H9 (cell line): ENCODE measurements around the gene CETP. TPM values are rescaled to one million over a fixed set of nuclear protein-coding genes. Genes with fewer than 3 reads are reported as not detected.

ENCODE experiments used
- DNase-seq: peaks from one replicate; pipeline ENCODE4 v3.0.0-alpha.2; 2017
- H2AFZ ChIP-seq: one replicate; pipeline ENCODE4 v1.6.1; 2013; ENCODE audit warnings: mild to moderate bottlenecking, low read length, control low read depth, moderate library complexity
- H2AK5ac ChIP-seq: 2 replicates; pipeline ENCODE4 v1.6.1; 2013; ENCODE audit warnings: low read length, control low read depth, mixed read lengths; ENCODE audit not compliant: insufficient read length
- H2BK120ac ChIP-seq: one replicate; pipeline ENCODE4 v1.6.1; 2013; ENCODE audit warnings: low read depth, mild to moderate bottlenecking, low read length, control low read depth, inconsistent platforms; ENCODE audit not compliant: poor library complexity, severe bottlenecking
- H2BK12ac ChIP-seq: 2 replicates; pipeline ENCODE4 v1.6.1; 2013; ENCODE audit warnings: low read length, control low read depth, mixed read lengths, low read depth; ENCODE audit not compliant: insufficient read length
- H2BK15ac ChIP-seq: 2 replicates; pipeline ENCODE4 v1.6.1; 2013; ENCODE audit warnings: low read depth, low read length, control low read depth
- H2BK20ac ChIP-seq: one replicate; pipeline ENCODE4 v1.6.1; 2013; ENCODE audit warnings: low read depth, mild to moderate bottlenecking, low read length, control low read depth, inconsistent platforms; ENCODE audit not compliant: poor library complexity, severe bottlenecking
- H2BK5ac ChIP-seq: 2 replicates; pipeline ENCODE4 v1.6.1; 2013; ENCODE audit warnings: low read length, control low read depth, mixed read lengths; ENCODE audit not compliant: insufficient read length
- H3K14ac ChIP-seq: 2 replicates; pipeline ENCODE4 v1.6.1; 2013; ENCODE audit warnings: low read length, control low read depth; ENCODE audit not compliant: insufficient read depth
- H3K18ac ChIP-seq: 2 replicates; pipeline ENCODE4 v1.6.1; 2013; ENCODE audit warnings: low read depth, mild to moderate bottlenecking, mixed read lengths, low read length, control low read depth; ENCODE audit not compliant: insufficient read length
- H3K23ac ChIP-seq: 2 replicates; pipeline ENCODE4 v1.6.1; 2013; ENCODE audit warnings: low read length, control low read depth, mixed read lengths, low read depth; ENCODE audit not compliant: insufficient read length
- H3K23me2 ChIP-seq: 2 replicates; pipeline ENCODE4 v1.6.1; 2013; ENCODE audit warnings: low read depth, mild to moderate bottlenecking, mixed read lengths, low read length, control low read depth; ENCODE audit not compliant: insufficient read length, poor library complexity, severe bottlenecking
- H3K27ac ChIP-seq: 2 replicates; pipeline ENCODE4 v1.5.1; 2013; ENCODE audit warnings: low read length, control low read depth, mixed read lengths, low read depth; ENCODE audit not compliant: insufficient read length
- H3K27me3 ChIP-seq: 2 replicates; pipeline ENCODE4 v1.6.1; 2013; ENCODE audit warnings: low read length, control low read depth, inconsistent platforms; ENCODE audit not compliant: insufficient read depth
- H3K4ac ChIP-seq: 2 replicates; pipeline ENCODE4 v1.6.1; 2013; ENCODE audit warnings: low read depth, mild to moderate bottlenecking, control low read depth, inconsistent platforms, low read length, moderate library complexity
- H3K4me1 ChIP-seq: 2 replicates; pipeline ENCODE4 v1.6.1; 2013; ENCODE audit warnings: low read length, control low read depth, inconsistent platforms; ENCODE audit not compliant: insufficient read depth
- H3K4me2 ChIP-seq: 2 replicates; pipeline ENCODE4 v1.6.1; 2013; ENCODE audit warnings: low read length, control low read depth, mixed read lengths; ENCODE audit not compliant: insufficient read length, insufficient read depth
- H3K56ac ChIP-seq: 2 replicates; pipeline ENCODE4 v1.6.1; 2013; ENCODE audit warnings: low read depth, mild to moderate bottlenecking, mixed read lengths, low read length, control low read depth; ENCODE audit not compliant: insufficient read length
- H3K79me1 ChIP-seq: 2 replicates; pipeline ENCODE4 v1.6.1; 2013; ENCODE audit warnings: low read depth, mild to moderate bottlenecking, moderate library complexity, low read length, control low read depth, inconsistent platforms; ENCODE audit not compliant: insufficient read depth, poor library complexity, severe bottlenecking
- H3K79me2 ChIP-seq: 2 replicates; pipeline ENCODE4 v1.6.1; 2013; ENCODE audit warnings: low read length, control low read depth, inconsistent platforms; ENCODE audit not compliant: insufficient read depth
- H3K9ac ChIP-seq: 2 replicates; pipeline ENCODE4 v1.6.1; 2013; ENCODE audit warnings: low read length, control low read depth, mixed read lengths; ENCODE audit not compliant: insufficient read length; ENCODE audit errors: extremely low read depth
- H3K9me3 ChIP-seq: one replicate; pipeline ENCODE4 v1.6.1; 2013; ENCODE audit warnings: low read depth, low read length, inconsistent platforms; ENCODE audit not compliant: control insufficient read depth
- H3T11ph ChIP-seq: one replicate; pipeline ENCODE4 v1.6.1; 2013; ENCODE audit warnings: mild to moderate bottlenecking, low read length, control low read depth, inconsistent platforms
- H4K20me1 ChIP-seq: one replicate; pipeline ENCODE4 v1.6.1; 2013; ENCODE audit not compliant: control insufficient read depth, insufficient read length, insufficient read depth
- H4K5ac ChIP-seq: 2 replicates; pipeline ENCODE4 v1.6.1; 2013; ENCODE audit warnings: low read depth, mild to moderate bottlenecking, mixed read lengths, low read length, control low read depth; ENCODE audit not compliant: insufficient read length
- H4K8ac ChIP-seq: replicated peaks from 2 replicates; pipeline ENCODE4 v1.6.1; 2013; ENCODE audit warnings: low read length, control low read depth, mixed read lengths, low read depth; ENCODE audit not compliant: insufficient read length
- H4K91ac ChIP-seq: 2 replicates; pipeline ENCODE4 v1.6.1; 2013; ENCODE audit warnings: low read depth, mild to moderate bottlenecking, moderate library complexity, mixed read lengths, low read length, control low read depth; ENCODE audit not compliant: insufficient read length
- H3K27ac Mint-ChIP-seq, 3 experiments: 2 replicates in 2 of 3; 3 replicates in 1 of 3; pipeline ENCODE4 v1.8.0; 2020 to 2021; ENCODE audit warnings: mixed read lengths in 3 of 3, mild to moderate bottlenecking in 1 of 3, moderate library complexity in 1 of 3
- H3K27me3 Mint-ChIP-seq: 2 replicates; pipeline ENCODE4 v1.8.0; 2021; ENCODE audit warnings: low read depth, mild to moderate bottlenecking, moderate library complexity, mixed read lengths
- H3K36me3 Mint-ChIP-seq, 3 experiments: 2 replicates in 2 of 3; 3 replicates in 1 of 3; pipeline ENCODE4 v1.8.0; 2020 to 2021; ENCODE audit warnings: low read depth in 3 of 3, mixed read lengths in 3 of 3; ENCODE audit not compliant: insufficient read depth in 1 of 3
- H3K4me1 Mint-ChIP-seq, 2 experiments: 2 replicates each; pipeline ENCODE4 v1.8.0; 2020; ENCODE audit warnings: mixed read lengths in 2 of 2
- H3K4me3 Mint-ChIP-seq, 2 experiments: 2 replicates in 1 of 2; 3 replicates in 1 of 2; pipeline ENCODE4 v1.8.0; 2020 to 2021; ENCODE audit warnings: mild to moderate bottlenecking in 2 of 2, mixed read lengths in 2 of 2, moderate library complexity in 1 of 2
- H3K9me3 Mint-ChIP-seq, 2 experiments: 2 replicates in 1 of 2; 3 replicates in 1 of 2; pipeline ENCODE4 v1.8.0; 2020; ENCODE audit warnings: mild to moderate bottlenecking in 2 of 2, mixed read lengths in 2 of 2, moderate library complexity in 1 of 2
- WGBS: extraction: QIAGEN DNeasy Blood & Tissue Kit; methylation state at CpG from one replicate; pipeline ENCODE4 v1.1.7; 2013; ENCODE audit warnings: missing lambda C conversion rate, low lambda C conversion rate, mixed read lengths; ENCODE audit not compliant: insufficient read length; ENCODE audit errors: extremely low coverage; 5-methylcytosine and 5-hydroxymethylcytosine counted together
- total RNA-seq: library from RNA; stranded (reverse); gene quantifications from 2 replicates; pipeline ENCODE4 v1.2.1, GENCODE V29; 2021
- TF ChIP-seq, protein P1 (sequence below): fragments of 200-600 bp; sonication (generic); conservative IDR thresholded peaks from 3 replicates; pipeline ENCODE4 v1.8.0; 2021; ENCODE audit warnings: antibody characterized with exemption, mild to moderate bottlenecking

Gene CETP
- total RNA-seq, 1 experiment from 2014 or later, result not detected

- Histone ChIP-seq H2BK20ac (no peak overlapping the region), H2AK5ac (no peak overlapping the region), H3K4me2 (no peak overlapping the region), H3K14ac (no peak overlapping the region), H4K20me1 (no peaks in the 10 kb centered on the region), H4K91ac (no peak overlapping the region), H2BK5ac (no peak overlapping the region), H3K56ac (no peak overlapping the region), H3K9me3 (no peaks in the 10 kb centered on the region), H2BK12ac (no peak overlapping the region), H4K8ac (no peak overlapping the region), H3K4me1 (no peaks in the 10 kb centered on the region), H3K23ac (no peak overlapping the region), H3K27ac (no peak overlapping the region), H4K5ac (no peak overlapping the region), H3T11ph (no peak overlapping the region), H3K9ac (no peak overlapping the region), H2BK120ac (no peak overlapping the region), H3K79me2 (peaks cover 3% of the 10 kb centered on the region; the same call in 1 of the 2 replicates), H3K18ac (no peak overlapping the region), H3K27me3 (no peaks in the 10 kb centered on the region), H3K79me1 (peaks cover 2% of the 10 kb centered on the region), H3K23me2 (no peaks in the 10 kb centered on the region), H2AFZ (no peak overlapping the region), H3K4ac (no peak overlapping the region), H2BK15ac (no peak overlapping the region)
- no peaks in the 10 kb centered on the region for H3K9me3 Mint-ChIP-seq
- no CpG with 5 or more reads among the region's 8 CpGs for WGBS
- peaks cover 53 to 92% (median 73%) of the 10 kb centered on the region in 3 experiments for H3K36me3 Mint-ChIP-seq
- no peak overlapping the region for H3K27ac Mint-ChIP-seq
- no peak overlapping the region for H3K4me3 Mint-ChIP-seq
- H3K27me3 Mint-ChIP-seq, result no peaks in the 10 kb centered on the region
- TF ChIP-seq, protein P1, sequence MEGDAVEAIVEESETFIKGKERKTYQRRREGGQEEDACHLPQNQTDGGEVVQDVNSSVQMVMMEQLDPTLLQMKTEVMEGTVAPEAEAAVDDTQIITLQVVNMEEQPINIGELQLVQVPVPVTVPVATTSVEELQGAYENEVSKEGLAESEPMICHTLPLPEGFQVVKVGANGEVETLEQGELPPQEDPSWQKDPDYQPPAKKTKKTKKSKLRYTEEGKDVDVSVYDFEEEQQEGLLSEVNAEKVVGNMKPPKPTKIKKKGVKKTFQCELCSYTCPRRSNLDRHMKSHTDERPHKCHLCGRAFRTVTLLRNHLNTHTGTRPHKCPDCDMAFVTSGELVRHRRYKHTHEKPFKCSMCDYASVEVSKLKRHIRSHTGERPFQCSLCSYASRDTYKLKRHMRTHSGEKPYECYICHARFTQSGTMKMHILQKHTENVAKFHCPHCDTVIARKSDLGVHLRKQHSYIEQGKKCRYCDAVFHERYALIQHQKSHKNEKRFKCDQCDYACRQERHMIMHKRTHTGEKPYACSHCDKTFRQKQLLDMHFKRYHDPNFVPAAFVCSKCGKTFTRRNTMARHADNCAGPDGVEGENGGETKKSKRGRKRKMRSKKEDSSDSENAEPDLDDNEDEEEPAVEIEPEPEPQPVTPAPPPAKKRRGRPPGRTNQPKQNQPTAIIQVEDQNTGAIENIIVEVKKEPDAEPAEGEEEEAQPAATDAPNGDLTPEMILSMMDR, result no peak
- peaks cover 3 to 6% of the 10 kb centered on the region in 2 experiments; a peak in 1 of 4 replicates for H3K4me1 Mint-ChIP-seq
- no peak for DNase-seq
Measured at GRCh38 chr16:56938664-56939513, 22.9 kb upstream of the CETP start.
